Astrocyte (in vitro differentiated cells and primary cell): Measurements from ENCODE around the gene C1orf21.

Experiments
- EZH2 ChIP-seq: IDR thresholded peaks from 2 replicates; pipeline ENCODE4 v1.6.1; 2012; ENCODE audit warnings: mild to moderate bottlenecking, low read length, inconsistent platforms; ENCODE audit not compliant: insufficient read depth
- TF ChIP-seq, protein P1 (sequence below): IDR thresholded peaks from 2 replicates; pipeline ENCODE4 v1.5.1; 2011; ENCODE audit warnings: low read depth, mild to moderate bottlenecking, inconsistent platforms, low read length, moderate library complexity; ENCODE audit not compliant: insufficient read depth

DNA sequence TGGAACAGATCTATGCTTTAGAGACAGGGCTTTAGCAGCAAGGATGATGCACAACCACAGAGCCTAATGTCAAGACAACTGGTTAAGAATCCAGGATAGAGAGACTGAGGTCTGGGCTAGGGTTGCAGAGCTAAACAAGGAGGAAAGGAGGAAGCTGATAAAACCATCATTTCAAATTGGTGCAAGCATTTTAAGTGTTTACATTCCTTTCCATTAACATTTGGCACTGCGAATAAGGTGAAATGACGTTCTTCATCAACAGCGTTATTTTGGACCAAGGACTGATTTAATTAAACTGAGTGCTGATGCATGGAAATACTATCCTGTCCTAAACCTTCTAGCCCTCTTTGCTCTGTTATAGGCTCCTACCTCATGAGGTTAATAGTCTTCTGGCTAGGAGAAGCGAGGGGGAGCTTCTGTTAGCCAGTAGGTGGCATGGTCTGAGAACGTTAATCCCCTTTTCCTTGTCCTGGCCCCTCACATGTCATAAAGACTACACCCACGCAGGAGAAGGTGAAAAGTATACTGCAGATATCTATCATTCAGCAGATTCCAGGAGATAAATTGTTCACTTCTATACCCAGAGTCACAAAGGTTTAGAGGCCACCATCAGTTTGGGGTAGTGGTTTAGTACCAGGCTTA is 7.6 kb upstream of the C1orf21 start:
- no peak for TF ChIP-seq EZH2
- TF ChIP-seq, protein P1, sequence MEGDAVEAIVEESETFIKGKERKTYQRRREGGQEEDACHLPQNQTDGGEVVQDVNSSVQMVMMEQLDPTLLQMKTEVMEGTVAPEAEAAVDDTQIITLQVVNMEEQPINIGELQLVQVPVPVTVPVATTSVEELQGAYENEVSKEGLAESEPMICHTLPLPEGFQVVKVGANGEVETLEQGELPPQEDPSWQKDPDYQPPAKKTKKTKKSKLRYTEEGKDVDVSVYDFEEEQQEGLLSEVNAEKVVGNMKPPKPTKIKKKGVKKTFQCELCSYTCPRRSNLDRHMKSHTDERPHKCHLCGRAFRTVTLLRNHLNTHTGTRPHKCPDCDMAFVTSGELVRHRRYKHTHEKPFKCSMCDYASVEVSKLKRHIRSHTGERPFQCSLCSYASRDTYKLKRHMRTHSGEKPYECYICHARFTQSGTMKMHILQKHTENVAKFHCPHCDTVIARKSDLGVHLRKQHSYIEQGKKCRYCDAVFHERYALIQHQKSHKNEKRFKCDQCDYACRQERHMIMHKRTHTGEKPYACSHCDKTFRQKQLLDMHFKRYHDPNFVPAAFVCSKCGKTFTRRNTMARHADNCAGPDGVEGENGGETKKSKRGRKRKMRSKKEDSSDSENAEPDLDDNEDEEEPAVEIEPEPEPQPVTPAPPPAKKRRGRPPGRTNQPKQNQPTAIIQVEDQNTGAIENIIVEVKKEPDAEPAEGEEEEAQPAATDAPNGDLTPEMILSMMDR: no peak
